ENCODE data around the gene RAF1.

- TF ChIP-seq CTCF (IDR thresholded peaks at IDR 0.05) (no peak), POLR2A (IDR thresholded peaks at IDR 0.05) (no peak)
Measured at GRCh38 chr3:12598890-12599289, 65.0 kb downstream of the RAF1 start.
